Midbrain (tissue), 1 donor: Measurements from ENCODE around the gene IQCF6.
"Not testable (repeated sequence)": the region's sequence is repeated elsewhere in the genome, so short reads cannot be mapped to it uniquely, and the experiment has no call there.

ENCODE experiments used
- DNase-seq: peaks from one replicate; lab custom pipeline; 2025; lab: John Stamatoyannopoulos, UW

IQCF6 gene

DNA sequence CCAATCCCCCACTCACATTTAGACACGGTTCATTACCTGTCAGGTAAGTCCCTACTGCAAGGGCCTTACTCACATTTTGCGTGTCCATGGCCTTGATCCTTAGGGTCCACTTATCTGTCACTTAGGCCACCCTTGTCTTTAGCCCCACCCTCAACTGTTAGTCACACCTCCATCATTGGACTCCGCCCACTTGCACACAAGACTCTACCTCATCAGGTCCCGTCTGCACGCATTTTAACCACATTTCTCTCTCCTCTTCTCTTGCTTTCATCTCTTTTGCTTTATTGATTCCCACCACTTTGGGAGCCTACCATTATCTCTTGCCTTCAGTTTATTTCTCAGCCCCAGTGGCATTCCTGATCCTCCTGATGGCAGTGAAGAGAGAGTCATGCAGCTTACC is at the start of gene IQCF6:
Gene IQCF6 (minus strand): TSS at position 101 of the 400 bp plus-strand sequence. CDS start 13 bp downstream, at position 88.
- no peak for DNase-seq

DNA sequence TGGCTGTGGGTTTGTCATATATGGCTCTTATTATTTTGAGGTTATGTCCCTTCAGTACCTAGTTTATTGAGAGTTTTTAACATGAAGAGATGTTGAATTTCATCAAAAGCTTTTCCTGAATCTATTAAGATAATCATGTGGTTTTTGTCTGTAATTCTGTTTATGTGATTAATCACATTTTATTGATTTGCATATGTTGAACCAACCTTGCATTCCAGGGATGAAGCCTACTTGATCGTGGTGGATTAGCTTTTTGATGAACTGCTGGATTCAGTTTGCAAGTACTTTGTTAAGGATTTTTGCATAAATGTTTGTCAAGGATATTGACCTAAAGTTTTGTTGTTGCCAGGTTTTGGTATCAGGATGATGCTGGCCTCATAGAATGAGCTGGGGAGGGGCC is 49.3 kb upstream of the IQCF6 start:
- no peak for DNase-seq

DNA sequence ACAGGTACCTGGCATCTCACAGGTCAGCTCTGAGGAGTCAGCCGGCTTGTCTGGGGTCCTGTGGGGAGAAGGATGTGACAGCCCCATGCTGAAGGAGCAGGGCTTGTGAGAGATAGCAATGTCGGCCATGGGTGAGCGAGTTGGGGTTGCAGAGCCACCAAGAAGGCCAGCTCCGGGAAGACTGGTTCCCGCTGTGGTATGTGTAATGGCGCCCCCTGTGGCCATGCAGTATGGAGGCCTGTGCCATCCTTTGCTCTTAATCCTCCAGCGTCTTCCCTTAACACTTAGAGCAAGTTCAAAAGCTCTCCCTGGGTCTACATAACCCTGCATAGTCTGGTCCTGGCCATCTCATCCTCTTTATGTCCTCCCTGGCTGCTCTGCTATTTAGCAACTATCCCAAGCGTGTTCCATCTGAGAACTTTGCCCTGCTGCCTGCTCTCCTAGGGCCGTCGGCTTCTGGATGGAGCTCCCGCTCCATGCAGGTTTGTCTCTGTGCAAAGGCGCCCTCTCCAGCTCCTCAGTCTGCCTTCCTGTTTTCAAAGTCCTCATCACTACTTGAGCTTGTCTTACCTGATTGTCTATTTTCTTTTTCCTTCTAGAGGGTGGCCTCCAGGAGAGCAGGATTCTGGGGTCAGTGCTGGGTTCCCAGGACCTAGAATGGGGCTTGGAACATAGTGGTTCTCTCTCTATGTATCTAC is 40.8 kb upstream of the IQCF6 start:
- no peak for DNase-seq

DNA sequence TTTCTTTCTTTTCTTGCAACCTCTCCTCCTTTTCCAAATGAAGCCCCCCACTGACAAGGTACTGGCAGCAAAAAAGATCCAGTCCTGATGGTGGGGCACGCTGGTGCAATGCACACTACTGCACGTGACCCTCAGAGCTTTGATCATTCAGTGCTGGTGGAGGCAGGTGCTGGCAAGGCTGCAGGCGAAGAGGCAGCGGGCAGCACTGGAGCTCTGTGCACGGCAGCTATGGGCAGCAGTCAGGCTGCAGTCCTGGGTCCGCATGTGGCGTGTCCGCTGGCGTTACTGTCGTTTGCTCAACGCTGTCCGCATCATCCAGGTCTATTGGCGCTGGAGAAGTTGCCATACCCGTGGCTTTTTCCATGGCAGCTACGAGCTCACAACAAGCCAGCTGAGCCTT is 40.1 kb upstream of the IQCF6 start:
- no peak for DNase-seq

DNA sequence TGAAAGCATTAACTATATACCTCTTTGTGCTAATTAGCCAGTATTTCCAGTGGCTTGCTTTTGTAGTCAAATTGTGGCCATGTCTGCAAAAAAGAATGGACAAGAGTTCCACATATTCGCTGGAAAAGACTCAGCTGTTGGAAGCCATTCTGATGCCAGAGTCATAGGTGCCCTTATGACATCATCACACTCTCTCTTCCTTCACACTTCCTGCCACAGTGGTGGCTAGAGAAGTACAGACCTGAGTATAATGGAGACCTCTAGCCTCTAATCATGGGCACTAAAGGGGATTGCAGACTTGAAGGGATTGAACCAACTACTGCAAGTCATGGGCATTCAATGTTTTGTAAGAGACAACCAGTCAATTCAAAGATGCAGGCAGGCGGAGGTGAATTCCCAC is 38.3 kb upstream of the IQCF6 start:
- DNase-seq: no peak

DNA sequence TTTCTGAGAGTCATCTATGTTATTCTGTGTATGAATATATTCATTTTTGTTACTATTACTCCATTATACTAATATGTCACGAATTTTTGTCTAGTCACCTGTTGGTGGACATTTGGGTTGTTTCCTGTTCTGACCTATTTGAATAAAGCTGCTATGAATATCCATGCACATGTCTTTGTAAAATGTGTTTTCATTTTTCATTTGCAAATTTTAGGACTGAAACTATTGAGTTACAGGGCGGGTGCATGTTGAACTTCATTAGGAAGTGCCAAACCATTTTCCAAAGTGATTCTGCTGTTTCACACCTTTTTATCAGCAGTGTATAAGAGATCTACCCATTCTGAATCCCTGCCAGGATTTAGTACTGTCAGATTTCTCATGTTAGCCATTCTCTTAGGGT is 37.7 kb upstream of the IQCF6 start:
- DNase-seq: no peak

DNA sequence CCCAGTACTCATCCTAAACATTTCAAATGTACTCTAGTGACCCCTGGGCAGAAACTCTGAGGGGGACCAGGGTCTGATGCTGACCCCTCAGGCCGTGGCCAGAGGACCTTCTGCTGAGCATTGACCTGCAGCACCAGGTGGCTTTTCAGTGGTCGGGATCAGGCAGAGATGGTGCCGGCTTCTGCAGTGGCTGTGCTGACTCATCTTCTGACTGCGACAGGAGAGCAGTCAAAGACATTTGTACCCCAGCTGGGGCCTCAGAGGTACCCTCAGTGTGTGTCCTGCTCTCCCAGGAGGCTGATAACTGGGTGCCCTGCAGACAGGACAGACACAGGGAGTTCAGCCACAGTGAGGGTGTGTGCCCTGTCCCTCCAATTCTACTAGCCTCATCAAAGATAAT is 36.6 kb upstream of the IQCF6 start:
- DNase-seq: no peak

DNA sequence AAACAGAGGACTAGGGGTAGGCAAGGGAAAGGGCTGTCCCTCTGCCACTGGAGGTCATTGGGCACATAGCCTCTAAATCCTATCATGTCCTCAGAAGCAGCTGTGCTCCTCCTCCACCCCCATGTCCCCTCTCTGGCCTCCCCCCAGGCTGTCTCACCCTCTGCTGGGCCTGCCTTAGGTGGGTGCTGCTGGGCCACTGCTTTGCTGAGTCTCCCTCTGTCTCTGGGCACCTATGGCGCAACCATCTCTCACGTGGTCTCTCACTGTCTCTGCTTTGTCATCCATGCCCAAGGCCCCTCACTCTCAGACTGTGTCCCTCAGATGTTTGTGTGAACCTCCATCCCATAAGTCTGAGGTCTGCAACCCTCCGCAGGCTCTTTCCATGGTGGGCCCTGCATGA is 35.0 kb upstream of the IQCF6 start:
- no peak for DNase-seq

DNA sequence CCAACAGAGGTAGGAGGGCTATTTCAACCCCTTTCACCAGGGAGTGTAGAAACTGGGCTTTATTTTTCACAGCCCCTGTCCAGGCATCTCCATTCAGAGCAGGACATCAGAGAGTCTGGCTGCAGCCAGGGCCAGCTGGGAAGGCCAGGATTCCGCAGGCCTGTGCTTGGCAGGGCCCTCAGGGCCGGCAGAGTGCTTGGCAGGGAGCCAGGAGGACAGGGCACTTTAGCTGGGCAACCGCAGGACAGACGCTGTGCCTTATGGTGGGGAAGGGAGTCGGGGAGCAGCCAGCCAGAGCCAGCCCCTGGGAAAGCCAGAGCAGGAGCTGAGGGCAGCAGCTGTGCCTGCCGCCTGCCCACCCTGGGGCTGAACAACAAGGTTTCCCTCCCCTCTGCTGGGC is 34.5 kb upstream of the IQCF6 start:
- peak; percentile 66 for DNase-seq

DNA sequence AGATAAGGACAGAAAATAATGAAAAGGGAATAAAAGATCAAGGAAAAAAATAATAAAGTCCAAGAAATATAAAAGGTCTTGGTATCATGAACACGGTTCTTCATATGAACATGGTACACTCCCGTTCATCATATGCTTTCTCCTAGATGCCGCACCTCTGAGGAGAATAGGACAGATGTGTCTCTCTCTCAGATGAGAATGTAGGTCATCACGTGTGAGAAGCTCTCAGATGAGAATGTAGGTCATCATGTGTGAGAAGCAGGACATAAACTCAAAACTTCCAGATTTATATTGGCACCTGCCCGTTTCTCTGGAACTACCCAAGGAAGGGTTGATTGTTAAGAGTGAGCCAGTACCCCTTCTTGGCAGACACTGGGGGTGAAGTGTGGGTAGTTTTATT is 29.9 kb upstream of the IQCF6 start:
- DNase-seq: no peak

DNA sequence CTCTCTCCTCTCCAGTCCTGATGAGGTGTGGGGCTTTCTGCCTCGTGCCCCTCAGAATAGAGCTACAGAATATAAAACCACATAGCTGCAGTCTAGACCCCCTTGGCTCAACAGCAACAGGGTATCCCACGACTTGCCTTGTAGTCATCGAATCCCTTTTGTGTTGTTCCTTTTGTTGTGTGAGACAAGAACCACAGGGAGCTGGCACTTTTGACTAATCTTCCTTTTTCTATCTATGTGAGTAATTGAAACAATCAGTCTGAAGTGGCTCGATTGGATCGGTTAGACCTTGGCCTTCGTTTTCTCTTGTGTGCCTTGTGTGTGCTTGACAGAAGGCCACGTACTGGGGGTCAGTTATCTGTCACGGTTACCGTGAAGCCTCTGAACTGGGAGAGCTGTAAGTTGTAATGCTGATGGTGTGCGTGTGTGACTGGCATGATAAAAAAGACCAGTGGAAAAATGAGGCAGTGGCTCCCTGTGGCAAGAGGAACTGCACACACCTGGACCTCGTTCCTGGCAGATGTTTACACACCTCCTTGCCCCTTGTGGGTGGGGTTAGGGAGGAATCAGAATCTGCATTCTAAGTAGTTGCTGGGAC is 23.2 kb upstream of the IQCF6 start:
- no peak for DNase-seq

DNA sequence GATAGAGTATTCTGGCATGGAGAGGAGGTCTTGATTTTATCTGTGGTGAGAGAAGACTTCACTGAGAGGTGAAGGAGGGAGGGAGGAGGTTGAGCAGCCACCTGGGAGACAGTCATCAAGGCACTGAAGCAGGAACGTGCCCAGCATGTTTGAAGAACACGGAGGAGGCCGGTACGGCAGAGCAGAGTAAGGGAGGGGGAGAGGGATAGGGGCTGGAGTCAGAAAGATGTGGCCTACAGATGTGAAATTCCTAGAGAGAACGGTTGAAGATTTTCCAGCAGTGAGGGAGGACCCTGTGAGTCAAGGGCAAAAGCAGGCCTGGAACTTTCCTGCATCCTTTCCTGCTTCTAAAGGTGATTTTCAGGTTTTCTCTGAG is 21.7 kb upstream of the IQCF6 start:
- DNase-seq: no peak

DNA sequence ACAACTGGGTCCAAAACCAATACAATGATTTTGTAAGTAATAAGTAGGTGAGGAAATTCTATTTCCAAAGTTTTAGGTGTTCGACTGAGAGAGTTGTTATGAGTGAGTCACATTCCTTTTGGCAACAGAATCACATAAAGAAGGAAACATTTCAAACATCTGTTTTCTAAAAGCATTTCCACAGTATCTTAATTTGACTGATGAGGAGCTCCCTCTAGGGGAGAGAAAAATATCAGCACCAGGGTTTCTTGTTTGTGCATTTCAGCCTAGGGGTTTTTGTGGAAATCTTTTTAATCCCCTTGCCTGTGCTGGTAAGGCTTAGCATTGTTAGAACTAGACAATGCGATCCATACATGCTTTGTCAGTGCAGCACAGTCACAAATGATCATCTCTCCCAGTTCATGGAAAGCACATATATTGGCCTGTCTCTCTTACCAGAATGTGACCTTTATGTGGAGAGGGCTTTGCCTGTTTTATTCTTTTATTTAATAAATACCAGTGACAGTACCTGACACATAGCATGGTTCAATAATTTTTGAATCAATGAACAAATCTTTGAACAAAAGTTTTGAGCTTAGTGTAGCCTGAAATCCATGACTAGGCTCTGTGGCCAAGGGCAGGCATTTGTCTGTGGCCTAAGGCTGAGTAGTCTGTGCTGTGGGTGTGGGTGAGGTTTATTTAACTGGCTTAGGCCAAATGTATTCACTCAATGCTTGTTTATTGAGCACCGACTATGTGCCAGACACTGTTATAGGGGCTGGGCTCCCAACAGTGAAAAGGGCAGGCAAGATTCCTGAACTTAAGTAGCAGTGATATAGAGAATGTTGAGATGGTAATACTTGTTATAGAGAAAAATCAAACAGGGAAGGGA is 21.1 kb upstream of the IQCF6 start:
- peak; percentile 21 for DNase-seq

DNA sequence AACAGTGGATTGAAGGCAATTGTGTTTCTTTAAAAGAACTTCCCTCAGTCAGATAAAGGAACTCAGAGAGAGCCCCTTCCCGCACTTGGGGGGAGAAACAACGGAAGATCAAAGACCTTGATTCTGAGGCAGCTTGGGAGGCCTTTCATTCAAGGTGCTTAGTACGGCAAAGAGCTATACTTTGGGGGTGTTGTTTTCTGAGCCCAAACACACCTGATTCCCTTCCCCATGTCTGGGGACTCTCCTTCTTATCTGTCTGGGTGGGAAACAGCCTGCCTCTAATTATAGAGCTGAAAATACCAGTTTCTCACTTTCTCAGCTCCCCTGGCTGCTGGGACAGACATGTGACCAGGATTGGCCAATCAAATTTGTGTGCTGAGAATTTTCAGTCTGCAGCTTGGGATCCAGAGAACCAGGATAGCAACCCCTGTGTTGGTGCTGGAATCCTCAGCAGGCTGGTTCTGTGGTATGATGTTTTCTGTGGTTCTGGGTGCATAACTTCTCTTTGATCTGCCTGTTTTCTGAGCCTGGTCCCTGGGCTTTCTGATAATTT is 19.4 kb upstream of the IQCF6 start:
- DNase-seq: peak; percentile 4

DNA sequence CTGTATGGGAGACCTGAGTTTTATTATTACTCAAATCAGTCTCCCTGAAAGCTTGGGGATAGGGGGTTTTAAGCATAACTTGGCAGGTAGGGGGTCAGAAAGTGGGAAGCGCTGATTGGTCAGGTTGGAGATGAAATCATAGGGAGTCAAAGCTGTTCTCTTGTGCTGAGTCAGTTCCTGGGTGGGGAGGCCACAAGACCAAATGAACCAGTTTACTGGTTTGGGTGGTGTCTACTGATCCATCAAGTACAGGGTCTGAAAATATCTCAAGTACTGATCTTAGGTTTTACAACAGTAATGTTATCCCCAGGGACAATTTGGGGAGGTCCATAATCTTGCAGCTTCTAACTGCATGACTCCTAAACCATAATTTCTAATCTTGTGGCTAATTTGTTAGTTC is 17.8 kb upstream of the IQCF6 start:
- DNase-seq: no peak

DNA sequence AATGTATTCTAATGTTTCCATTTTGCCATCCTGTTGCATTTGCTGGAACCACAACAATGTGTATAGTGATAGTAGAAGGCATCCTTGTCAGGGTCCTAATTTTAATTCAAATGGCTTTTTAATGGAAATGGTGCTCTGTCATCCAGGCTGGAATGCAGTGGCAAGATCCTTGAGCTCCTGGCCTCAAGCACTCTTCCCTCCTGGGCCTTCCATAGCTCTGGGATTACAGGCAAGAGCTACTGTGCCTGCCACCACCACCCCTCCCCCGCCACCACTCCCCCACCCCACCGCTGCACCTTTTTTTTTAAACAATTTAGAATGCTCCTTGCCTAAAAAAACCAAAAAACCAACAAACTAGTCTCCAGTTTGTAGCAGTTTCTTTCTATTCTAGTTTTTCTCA is 15.2 kb upstream of the IQCF6 start:
- no peak for DNase-seq

DNA sequence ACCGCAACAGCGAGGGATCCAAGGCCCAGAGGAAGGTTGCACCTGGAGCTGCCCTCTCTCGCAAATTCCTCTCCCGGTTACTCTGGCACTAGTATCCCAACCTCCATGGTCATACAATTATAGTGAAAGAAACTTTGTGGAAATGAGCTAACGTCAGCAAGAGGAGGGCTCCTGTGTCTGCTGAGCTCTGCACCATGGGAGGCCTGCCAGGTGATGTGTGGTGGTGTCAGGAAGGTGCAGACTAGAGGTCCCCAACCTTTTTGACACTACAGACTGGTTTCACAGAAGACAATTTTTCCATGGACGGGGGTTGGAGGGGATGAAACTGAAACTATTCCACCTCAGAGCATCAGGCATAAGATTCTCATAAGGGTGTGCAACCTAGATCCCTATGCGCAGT is 13.2 kb upstream of the IQCF6 start:
- DNase-seq: no peak

DNA sequence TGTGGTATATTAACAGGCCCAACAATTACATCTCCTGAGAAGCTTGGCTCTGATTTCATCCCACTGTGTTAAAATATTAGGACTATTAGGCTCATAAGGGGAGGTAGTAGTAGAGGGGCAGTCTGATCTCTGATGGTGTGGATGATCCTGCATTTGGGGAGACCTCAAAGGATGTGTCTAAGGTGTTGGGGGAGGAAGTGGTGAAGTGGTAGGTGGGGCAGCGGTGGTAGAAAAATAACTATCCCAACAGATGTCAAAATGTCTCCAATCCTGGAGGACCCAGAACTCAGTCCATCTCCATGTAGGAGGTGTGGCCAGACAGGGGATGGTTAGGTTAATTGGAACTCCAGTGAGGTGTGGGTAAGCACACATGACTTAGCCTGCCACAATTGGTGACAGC is 10.4 kb upstream of the IQCF6 start:
- DNase-seq: no peak

DNA sequence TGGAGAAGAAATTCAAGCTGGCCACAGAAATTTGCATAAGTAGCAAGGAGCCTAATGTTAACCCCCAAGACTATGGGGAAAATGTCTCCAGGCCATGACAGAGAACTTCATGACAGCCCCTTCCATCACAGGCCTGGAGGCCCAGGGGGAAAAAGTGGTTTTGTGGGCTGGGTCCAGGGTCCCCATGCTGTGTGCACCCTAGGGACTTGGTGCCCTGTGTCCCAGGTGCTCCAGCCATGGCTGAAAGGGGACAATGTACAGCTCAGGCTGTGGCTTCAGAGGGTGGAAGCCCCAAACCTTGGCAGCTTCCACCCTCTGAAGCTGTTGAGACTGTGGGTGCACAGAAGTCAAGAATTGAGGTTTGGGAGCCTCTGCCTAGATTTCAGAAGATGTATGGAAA is 8.5 kb upstream of the IQCF6 start:
- DNase-seq: not testable (repeated sequence)

DNA sequence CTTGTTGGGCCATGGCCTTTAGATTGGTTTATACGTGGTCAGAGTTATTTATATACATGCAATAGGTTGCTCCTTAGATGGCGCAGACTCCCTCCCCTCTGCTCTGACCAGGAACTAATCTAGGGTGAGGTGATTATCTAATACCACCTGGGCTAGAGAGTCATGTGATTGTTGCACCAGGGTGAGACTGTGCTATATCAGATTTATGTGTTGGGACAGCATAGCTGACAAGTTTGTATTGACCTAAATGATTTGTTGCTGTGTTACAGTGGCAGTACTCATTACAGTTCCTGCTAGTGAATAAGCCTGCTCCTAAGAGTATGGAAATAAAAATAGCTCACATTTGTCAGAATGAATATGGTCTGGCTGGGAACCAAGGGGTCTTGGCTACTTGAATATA is 7.2 kb upstream of the IQCF6 start:
- DNase-seq: no peak

DNA sequence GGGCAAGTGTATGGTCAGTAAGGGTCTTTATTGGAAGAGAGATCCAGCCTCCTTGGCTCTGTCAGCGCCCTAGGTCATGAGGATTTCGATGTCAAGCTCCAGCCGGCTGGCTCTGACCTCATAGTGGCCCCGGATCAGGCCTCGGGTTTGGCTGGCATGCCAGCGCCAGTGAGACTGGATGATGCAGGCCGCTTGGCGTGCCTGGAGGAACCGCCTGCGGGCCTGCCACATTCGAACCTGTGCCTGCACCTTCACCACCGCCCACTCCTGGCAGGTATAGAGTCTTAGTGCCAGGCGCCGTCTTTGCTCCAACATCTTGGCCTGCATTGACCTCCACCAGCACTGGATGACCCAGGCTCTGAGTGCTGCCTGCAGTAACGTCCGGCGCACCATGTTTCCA is 483 bp downstream of the IQCF6 start:
- no peak for DNase-seq

DNA sequence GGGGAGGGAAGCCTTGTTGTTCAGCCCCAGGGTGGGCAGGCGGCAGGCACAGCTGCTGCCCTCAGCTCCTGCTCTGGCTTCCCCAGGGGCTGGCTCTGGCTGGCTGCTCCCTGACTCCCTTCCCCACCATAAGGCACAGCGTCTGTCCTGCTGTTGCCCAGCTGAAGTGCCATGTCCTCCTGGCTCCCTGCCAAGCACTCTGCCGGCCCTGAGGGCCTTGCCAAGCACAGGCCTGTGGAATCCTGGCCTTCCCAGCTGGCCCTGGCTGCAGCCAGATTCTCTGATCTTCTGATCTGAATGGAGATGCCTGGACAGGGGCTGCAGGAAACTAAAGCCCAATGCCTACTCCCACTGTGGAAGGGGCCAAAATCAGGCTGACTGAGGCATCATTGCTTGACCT is 1.1 kb downstream of the IQCF6 start:
- DNase-seq: peak; percentile 29

DNA sequence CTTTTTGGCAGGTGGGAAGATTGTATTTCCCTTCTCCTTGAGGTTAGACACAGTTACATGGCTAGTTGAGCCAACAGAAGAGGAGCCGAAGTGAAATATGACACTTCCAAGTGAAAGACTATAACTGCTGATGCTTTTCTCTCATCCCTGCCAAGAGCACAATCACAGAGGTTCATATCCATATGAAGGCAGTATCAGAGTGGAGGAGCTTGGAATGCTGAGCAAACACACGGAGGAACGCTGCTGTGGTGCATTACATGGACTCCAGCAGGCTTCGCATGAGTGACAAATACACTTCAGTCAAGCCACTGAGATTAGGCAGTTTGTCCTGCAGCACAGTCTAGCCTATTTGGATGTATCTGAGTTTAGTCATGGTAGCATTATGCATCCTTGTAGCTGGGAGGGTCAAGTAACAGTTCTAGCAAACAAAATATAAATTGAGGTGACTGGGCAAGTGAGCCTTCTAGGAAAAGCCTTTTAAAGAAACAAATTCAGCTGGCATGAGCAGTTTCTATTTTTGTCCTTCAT is 5.4 kb downstream of the IQCF6 start:
- no peak for DNase-seq
